Measurements from ENCODE around the gene TMCC3. TPM values are rescaled to one million over a fixed set of nuclear protein-coding genes. Genes with fewer than 3 reads are reported as not detected.

TMCC3 gene
- total RNA-seq, 1 donor from 2014 or later: 3.5 TPM

DNA sequence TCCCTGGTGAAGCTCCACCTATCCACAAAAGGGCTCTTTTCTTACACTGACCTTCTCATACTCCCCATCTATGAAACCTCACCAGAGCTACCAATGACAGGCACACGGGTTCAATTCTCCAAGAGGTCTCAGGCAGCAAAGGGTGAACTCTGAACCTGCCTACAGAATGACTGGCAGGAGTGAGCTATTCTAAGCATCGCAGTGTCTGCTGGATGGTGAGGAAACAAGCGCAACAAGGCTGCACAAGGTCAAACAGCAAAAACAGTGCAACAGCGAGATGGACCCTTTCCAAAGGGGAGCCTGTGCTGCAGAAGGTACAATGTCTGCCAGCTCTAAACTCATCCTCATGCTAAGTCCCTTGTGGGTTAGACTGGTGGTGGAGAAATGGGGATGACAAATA is 22.0 kb downstream of the TMCC3 start:
- no peak overlapping the region for H3K27ac ChIP-seq (ENCODE audit: low read depth, low read length)
- no peak overlapping the region for H3K4me3 ChIP-seq (ENCODE audit: insufficient read depth, low read depth, low read length)
- TF ChIP-seq, protein P1, sequence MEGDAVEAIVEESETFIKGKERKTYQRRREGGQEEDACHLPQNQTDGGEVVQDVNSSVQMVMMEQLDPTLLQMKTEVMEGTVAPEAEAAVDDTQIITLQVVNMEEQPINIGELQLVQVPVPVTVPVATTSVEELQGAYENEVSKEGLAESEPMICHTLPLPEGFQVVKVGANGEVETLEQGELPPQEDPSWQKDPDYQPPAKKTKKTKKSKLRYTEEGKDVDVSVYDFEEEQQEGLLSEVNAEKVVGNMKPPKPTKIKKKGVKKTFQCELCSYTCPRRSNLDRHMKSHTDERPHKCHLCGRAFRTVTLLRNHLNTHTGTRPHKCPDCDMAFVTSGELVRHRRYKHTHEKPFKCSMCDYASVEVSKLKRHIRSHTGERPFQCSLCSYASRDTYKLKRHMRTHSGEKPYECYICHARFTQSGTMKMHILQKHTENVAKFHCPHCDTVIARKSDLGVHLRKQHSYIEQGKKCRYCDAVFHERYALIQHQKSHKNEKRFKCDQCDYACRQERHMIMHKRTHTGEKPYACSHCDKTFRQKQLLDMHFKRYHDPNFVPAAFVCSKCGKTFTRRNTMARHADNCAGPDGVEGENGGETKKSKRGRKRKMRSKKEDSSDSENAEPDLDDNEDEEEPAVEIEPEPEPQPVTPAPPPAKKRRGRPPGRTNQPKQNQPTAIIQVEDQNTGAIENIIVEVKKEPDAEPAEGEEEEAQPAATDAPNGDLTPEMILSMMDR (IDR thresholded peaks at IDR 0.05; ENCODE audit: insufficient read depth, low read depth, low read length): no peak
- TF ChIP-seq EZH2 (IDR thresholded peaks at IDR 0.05; ENCODE audit: insufficient read depth, low read length): no peak
- H3K27ac Mint-ChIP-seq (ENCODE audit: unreplicated experiment): no peak overlapping the region
- no peak overlapping the region for H3K4me2 ChIP-seq (ENCODE audit: low read length)
- H3K36me3 ChIP-seq (ENCODE audit: insufficient read depth, low read length): no peaks in the 10 kb centered on the region
- H3K79me2 ChIP-seq (ENCODE audit: insufficient read depth, low read length): no peaks in the 10 kb centered on the region
- peaks cover 1% of the 10 kb centered on the region for H3K36me3 Mint-ChIP-seq (ENCODE audit: low read depth, unreplicated experiment)
- no peaks in the 10 kb centered on the region for H4K20me1 ChIP-seq (ENCODE audit: insufficient read depth, low read length)
- peaks cover 2% of the 10 kb centered on the region for H3K9me3 Mint-ChIP-seq (ENCODE audit: unreplicated experiment)
- no peaks in the 10 kb centered on the region for H3K4me1 Mint-ChIP-seq (ENCODE audit: low read depth, unreplicated experiment)
- no peak for DNase-seq (ENCODE audit: low read depth)
- H3K4me1 ChIP-seq (ENCODE audit: insufficient read depth, low read length): no peaks in the 10 kb centered on the region
- no peak for FAIRE-seq
- H3K27me3 ChIP-seq (ENCODE audit: insufficient read depth, low read length): no peaks in the 10 kb centered on the region
- H3K9me3 ChIP-seq (ENCODE audit: insufficient read depth, low read depth, low read length): no peaks in the 10 kb centered on the region
- no peak overlapping the region for H3K9ac ChIP-seq (ENCODE audit: low read length)
- no peak overlapping the region for H2AFZ ChIP-seq (ENCODE audit: low read depth, low read length)
- no peak overlapping the region for H3K4me3 Mint-ChIP-seq (ENCODE audit: unreplicated experiment)
- H3K27me3 Mint-ChIP-seq (ENCODE audit: low read depth, unreplicated experiment): no peaks in the 10 kb centered on the region

DNA sequence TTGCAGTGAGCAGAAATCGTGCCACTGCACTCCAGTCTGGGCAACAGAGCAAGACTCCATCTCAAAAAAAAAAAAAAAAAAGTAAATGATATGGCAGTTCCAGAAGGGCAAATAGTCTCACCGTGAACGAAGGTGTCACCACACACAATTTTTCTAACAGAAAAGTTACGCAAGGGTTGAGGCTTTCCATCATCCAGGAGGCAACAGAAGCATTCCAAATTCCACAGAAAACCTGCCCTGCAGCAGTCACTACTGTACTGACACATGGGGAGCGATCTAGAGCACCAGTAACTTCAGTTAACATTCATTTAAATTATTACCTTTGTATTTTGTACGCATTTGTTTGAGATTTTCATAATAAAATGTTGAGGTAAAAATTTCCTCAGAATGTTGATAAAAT is 24.8 kb downstream of the TMCC3 start:
- H3K9me3 ChIP-seq (ENCODE audit: insufficient read depth, low read depth, low read length): no peaks in the 10 kb centered on the region
- peaks cover 11% of the 10 kb centered on the region for H3K4me1 ChIP-seq (ENCODE audit: insufficient read depth, low read length)
- H3K79me2 ChIP-seq (ENCODE audit: insufficient read depth, low read length): no peaks in the 10 kb centered on the region
- Mint-ChIP-seq H3K4me3 (ENCODE audit: unreplicated experiment) (no peak overlapping the region), H3K9me3 (ENCODE audit: unreplicated experiment) (peaks cover 2% of the 10 kb centered on the region), H3K4me1 (ENCODE audit: low read depth, unreplicated experiment) (peaks cover 10% of the 10 kb centered on the region), H3K27ac (ENCODE audit: unreplicated experiment) (no peak overlapping the region), H3K36me3 (ENCODE audit: low read depth, unreplicated experiment) (peaks cover 1% of the 10 kb centered on the region), H3K27me3 (ENCODE audit: low read depth, unreplicated experiment) (no peaks in the 10 kb centered on the region)
- H3K27me3 ChIP-seq (ENCODE audit: insufficient read depth, low read length): no peaks in the 10 kb centered on the region
- H3K27ac ChIP-seq (ENCODE audit: low read depth, low read length): no peak overlapping the region
- no peaks in the 10 kb centered on the region for H3K36me3 ChIP-seq (ENCODE audit: insufficient read depth, low read length)
- DNase-seq (ENCODE audit: low read depth): no peak
- H3K4me3 ChIP-seq (ENCODE audit: insufficient read depth, low read depth, low read length): no peak overlapping the region
- H4K20me1 ChIP-seq (ENCODE audit: insufficient read depth, low read length): no peaks in the 10 kb centered on the region
- no peak overlapping the region for H2AFZ ChIP-seq (ENCODE audit: low read depth, low read length)
- no peak for FAIRE-seq
- no peak overlapping the region for H3K4me2 ChIP-seq (ENCODE audit: low read length)
- no peak for TF ChIP-seq EZH2 (IDR thresholded peaks at IDR 0.05; ENCODE audit: insufficient read depth, low read length)
- TF ChIP-seq, protein P1 (IDR thresholded peaks at IDR 0.05; ENCODE audit: insufficient read depth, low read depth, low read length): no peak
- no peak overlapping the region for H3K9ac ChIP-seq (ENCODE audit: low read length)

DNA sequence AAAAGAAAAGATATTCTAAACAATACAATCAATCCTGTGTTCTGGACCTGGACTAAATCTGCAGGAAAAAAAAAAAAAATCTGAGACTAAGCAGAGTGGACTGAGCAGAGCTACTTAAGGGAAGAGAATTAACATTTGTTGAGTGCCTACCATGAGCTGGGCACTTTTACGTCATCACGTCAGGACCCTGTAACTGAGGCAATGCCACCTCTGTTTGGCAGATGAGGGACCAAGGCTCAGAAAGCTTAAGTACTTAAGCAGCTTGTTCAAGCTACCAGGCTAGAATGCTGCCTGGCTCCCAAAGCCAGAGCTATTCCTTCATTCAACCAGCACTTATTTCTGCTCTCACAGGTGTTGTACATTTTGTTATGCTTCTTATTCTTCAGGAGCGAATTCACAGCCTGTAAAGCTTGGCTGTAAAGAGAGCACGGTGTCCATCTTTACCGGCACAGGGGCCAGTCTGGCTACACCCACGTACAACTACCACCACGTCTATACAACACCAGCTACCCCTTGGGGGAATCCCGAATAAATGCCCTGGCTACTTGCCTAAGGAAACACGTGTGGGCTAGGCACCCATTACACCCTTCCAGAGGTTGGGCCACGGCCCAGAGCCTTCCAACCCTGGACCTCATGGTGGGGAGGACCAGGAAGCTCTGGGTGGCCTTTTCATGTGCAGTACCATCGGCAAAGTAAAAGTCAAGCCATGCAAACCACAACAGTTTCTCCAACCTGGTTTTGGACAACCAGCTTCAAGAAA is 27.0 kb downstream of the TMCC3 start:
- no peak for FAIRE-seq
- Histone ChIP-seq H3K4me3 (ENCODE audit: insufficient read depth, low read depth, low read length) (no peak overlapping the region), H3K4me1 (ENCODE audit: insufficient read depth, low read length) (peaks cover 27% of the 10 kb centered on the region), H3K9me3 (ENCODE audit: insufficient read depth, low read depth, low read length) (no peaks in the 10 kb centered on the region), H2AFZ (ENCODE audit: low read depth, low read length) (no peak overlapping the region), H3K27ac (ENCODE audit: low read depth, low read length) (no peak overlapping the region), H3K36me3 (ENCODE audit: insufficient read depth, low read length) (no peaks in the 10 kb centered on the region), H4K20me1 (ENCODE audit: insufficient read depth, low read length) (no peaks in the 10 kb centered on the region), H3K79me2 (ENCODE audit: insufficient read depth, low read length) (no peaks in the 10 kb centered on the region), H3K27me3 (ENCODE audit: insufficient read depth, low read length) (no peaks in the 10 kb centered on the region), H3K9ac (ENCODE audit: low read length) (no peak overlapping the region), H3K4me2 (ENCODE audit: low read length) (no peak overlapping the region)
- Mint-ChIP-seq H3K36me3 (ENCODE audit: low read depth, unreplicated experiment) (peaks cover 1% of the 10 kb centered on the region), H3K27ac (ENCODE audit: unreplicated experiment) (no peak overlapping the region), H3K9me3 (ENCODE audit: unreplicated experiment) (peaks cover 2% of the 10 kb centered on the region), H3K4me3 (ENCODE audit: unreplicated experiment) (no peak overlapping the region), H3K4me1 (ENCODE audit: low read depth, unreplicated experiment) (peaks cover 10% of the 10 kb centered on the region), H3K27me3 (ENCODE audit: low read depth, unreplicated experiment) (no peaks in the 10 kb centered on the region)
- no peak for DNase-seq (ENCODE audit: low read depth)
- TF ChIP-seq, protein P1 (IDR thresholded peaks at IDR 0.05; ENCODE audit: insufficient read depth, low read depth, low read length): no peak
- no peak for TF ChIP-seq EZH2 (IDR thresholded peaks at IDR 0.05; ENCODE audit: insufficient read depth, low read length)

Data from astrocyte (in vitro differentiated cells and primary cell).